ENCODE data around the gene ITGA11.

ITGA11 gene

DNA sequence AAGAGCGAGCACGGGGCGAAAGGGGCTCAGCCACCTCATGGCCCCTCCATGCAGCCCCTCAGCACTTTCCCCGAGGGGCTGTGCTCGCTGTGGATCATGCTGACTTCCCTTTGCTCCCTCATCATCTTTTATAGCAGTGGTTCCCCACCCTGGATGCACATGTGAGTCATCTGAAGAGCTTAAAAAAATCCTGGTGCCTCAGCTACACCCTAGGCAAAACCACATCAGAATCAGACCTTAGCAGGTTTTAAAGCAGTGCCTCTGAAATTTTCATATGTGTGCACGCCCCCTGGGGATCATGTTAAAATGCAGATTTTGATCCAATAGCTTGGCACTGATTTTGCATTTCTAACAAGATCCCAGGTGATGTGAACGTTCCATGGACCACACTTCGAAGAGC is 103.5 kb downstream of the ITGA11 start:
- no peak for DNase-seq (ENCODE audit: low read depth)
- TF ChIP-seq, protein P1, sequence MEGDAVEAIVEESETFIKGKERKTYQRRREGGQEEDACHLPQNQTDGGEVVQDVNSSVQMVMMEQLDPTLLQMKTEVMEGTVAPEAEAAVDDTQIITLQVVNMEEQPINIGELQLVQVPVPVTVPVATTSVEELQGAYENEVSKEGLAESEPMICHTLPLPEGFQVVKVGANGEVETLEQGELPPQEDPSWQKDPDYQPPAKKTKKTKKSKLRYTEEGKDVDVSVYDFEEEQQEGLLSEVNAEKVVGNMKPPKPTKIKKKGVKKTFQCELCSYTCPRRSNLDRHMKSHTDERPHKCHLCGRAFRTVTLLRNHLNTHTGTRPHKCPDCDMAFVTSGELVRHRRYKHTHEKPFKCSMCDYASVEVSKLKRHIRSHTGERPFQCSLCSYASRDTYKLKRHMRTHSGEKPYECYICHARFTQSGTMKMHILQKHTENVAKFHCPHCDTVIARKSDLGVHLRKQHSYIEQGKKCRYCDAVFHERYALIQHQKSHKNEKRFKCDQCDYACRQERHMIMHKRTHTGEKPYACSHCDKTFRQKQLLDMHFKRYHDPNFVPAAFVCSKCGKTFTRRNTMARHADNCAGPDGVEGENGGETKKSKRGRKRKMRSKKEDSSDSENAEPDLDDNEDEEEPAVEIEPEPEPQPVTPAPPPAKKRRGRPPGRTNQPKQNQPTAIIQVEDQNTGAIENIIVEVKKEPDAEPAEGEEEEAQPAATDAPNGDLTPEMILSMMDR (IDR thresholded peaks at IDR 0.05; ENCODE audit: insufficient read depth, low read depth, low read length, missing control alignments), result no peak
- no peak overlapping the region for H3K4me3 ChIP-seq (ENCODE audit: low read length)

DNA sequence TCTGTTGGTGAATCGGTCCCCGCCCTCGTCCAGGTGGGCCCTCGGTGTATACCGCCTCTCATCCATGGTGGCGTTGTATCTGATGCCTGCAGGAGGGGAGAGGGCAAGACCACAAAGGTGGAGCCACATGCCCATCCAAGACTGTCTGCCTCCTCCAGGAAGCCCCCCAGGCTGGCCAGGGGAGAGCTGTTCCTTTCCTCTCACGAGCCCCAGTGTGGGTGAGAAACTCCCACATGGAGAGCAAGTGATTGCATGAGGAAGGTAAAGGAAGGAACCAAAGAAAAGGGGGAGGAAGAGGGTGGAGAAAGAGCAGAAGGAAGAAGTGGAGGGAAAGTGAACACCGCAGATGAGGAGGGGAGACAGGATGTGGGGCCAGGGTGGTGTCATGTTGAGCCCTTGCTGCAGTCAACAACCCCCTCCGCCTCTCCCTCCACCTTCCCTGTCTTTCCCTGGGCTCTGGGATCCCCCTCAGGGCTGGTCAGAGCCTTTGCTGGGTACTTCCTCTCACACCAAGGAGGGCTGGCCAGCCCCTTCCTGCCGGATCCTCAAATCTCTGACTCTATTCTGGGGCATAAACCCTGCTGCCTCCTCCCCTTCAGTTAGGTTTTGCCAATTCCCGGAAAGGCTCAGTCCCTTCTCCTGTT is 105.1 kb downstream of the ITGA11 start:
- TF ChIP-seq, protein P1 (IDR thresholded peaks at IDR 0.05; ENCODE audit: insufficient read depth, low read depth, low read length, missing control alignments), result no peak
- H3K4me3 ChIP-seq (ENCODE audit: low read length), result no peak overlapping the region
- DNase-seq (ENCODE audit: low read depth), result no peak

DNA sequence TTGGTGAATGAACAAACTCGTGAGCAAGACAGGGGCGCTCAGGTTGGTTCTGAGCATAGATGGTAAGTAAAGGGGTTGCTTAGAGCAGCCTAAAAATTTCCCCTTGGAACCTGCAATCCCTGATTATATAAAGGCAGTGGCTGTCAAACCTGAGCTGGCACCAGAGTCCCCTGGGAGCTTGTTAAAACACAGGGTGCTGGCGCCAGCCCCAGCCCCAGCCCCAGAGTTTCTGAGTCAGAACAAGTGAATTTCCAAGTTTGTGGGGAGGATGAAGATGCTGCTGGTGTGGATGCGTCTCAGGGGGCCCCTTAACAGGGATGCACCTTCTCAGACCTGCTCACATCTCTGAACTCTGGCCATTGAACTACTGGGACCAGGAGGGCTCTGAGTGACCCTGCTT is 106.2 kb downstream of the ITGA11 start:
- H3K4me3 ChIP-seq (ENCODE audit: low read length), result no peak overlapping the region
- no peak for DNase-seq (ENCODE audit: low read depth)
- TF ChIP-seq, protein P1 (IDR thresholded peaks at IDR 0.05; ENCODE audit: insufficient read depth, low read depth, low read length, missing control alignments), result no peak

DNA sequence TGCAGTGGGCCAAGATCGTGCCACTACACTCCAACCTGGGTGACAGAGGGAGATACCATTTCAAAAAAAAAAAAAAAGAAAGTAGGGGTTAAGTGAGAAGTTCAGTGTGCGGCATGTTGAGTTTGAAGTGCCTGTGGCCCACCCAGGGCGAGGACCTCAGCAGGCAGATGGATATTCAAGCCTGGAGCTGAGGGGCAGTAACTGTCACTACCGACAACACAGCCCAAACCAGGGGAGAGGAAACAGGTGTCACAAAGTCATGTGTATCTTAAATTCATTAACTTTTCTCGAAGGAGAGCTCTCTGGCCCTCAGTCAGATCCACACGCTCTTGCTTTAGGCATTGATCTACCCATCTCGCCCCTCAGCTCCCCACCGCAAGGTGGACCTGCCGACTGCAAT is 109.2 kb downstream of the ITGA11 start:
- no peak for DNase-seq (ENCODE audit: low read depth)
- no peak overlapping the region for H3K4me3 ChIP-seq (ENCODE audit: low read length)
- TF ChIP-seq, protein P1 (IDR thresholded peaks at IDR 0.05; ENCODE audit: insufficient read depth, low read depth, low read length, missing control alignments), result no peak

DNA sequence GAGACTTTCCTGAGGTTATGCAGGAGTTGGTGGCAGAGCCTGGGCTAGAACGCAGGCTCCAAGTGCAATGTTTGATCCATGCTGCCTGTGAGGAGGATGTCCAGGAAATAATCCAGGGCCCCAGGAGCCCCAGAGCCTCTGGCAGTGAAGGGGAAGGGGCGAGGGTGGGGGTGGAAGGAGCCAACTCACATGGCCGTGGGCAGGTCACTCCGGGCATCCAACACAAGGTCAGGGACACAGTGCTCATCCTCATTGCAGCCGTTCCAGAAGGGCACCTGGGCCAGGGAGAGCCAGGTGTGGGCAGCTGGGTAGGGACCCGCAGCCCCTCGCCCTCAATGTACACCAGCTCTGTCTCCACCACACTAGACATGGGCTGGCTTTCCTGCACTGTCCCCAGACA is 110.7 kb downstream of the ITGA11 start:
- no peak for DNase-seq (ENCODE audit: low read depth)
- TF ChIP-seq, protein P1 (IDR thresholded peaks at IDR 0.05; ENCODE audit: insufficient read depth, low read depth, low read length, missing control alignments), result no peak
- no peak overlapping the region for H3K4me3 ChIP-seq (ENCODE audit: low read length)

DNA sequence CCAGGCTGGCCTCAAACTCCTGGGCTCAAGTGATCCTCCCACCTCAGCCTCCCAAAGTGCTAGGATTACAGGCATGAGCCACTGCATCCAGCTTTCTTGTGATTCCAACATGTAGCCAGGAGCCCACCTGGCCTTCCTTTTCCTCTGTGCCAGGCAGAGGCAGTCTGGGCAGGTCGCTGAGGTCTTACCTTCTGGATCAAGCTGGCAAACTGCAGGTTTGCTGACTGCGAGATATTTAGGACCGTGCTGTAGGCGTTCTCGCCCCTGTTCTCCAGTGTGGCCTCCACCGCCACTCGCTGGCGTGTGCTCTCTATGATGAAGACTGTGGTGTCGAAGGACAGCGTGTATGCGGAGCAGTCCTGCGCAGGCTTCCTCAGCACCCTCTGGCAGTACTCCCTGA is 112.0 kb downstream of the ITGA11 start:
- no peak for DNase-seq (ENCODE audit: low read depth)
- TF ChIP-seq, protein P1 (IDR thresholded peaks at IDR 0.05; ENCODE audit: insufficient read depth, low read depth, low read length, missing control alignments), result no peak
- no peak overlapping the region for H3K4me3 ChIP-seq (ENCODE audit: low read length)

Data from epithelial cell of esophagus (primary cell).